H9 (cell line): ENCODE data around the gene IL17REL. TPM values are rescaled to one million over a fixed set of nuclear protein-coding genes. Genes with fewer than 3 reads are reported as not detected.

Experiments used
- DNase-seq: peaks from one replicate; pipeline ENCODE4 v3.0.0-alpha.2; 2017
- H2AFZ ChIP-seq: one replicate; pipeline ENCODE4 v1.6.1; 2013; ENCODE audit warnings: mild to moderate bottlenecking, low read length, control low read depth, moderate library complexity
- H2AK5ac ChIP-seq: 2 replicates; pipeline ENCODE4 v1.6.1; 2013; ENCODE audit warnings: low read length, control low read depth, mixed read lengths; ENCODE audit not compliant: insufficient read length
- H2BK120ac ChIP-seq: one replicate; pipeline ENCODE4 v1.6.1; 2013; ENCODE audit warnings: low read depth, mild to moderate bottlenecking, low read length, control low read depth, inconsistent platforms; ENCODE audit not compliant: poor library complexity, severe bottlenecking
- H2BK12ac ChIP-seq: 2 replicates; pipeline ENCODE4 v1.6.1; 2013; ENCODE audit warnings: low read length, control low read depth, mixed read lengths, low read depth; ENCODE audit not compliant: insufficient read length
- H2BK15ac ChIP-seq: 2 replicates; pipeline ENCODE4 v1.6.1; 2013; ENCODE audit warnings: low read depth, low read length, control low read depth
- H2BK20ac ChIP-seq: one replicate; pipeline ENCODE4 v1.6.1; 2013; ENCODE audit warnings: low read depth, mild to moderate bottlenecking, low read length, control low read depth, inconsistent platforms; ENCODE audit not compliant: poor library complexity, severe bottlenecking
- H2BK5ac ChIP-seq: 2 replicates; pipeline ENCODE4 v1.6.1; 2013; ENCODE audit warnings: low read length, control low read depth, mixed read lengths; ENCODE audit not compliant: insufficient read length
- H3K14ac ChIP-seq: 2 replicates; pipeline ENCODE4 v1.6.1; 2013; ENCODE audit warnings: low read length, control low read depth; ENCODE audit not compliant: insufficient read depth
- H3K18ac ChIP-seq: 2 replicates; pipeline ENCODE4 v1.6.1; 2013; ENCODE audit warnings: low read depth, mild to moderate bottlenecking, mixed read lengths, low read length, control low read depth; ENCODE audit not compliant: insufficient read length
- H3K23ac ChIP-seq: 2 replicates; pipeline ENCODE4 v1.6.1; 2013; ENCODE audit warnings: low read length, control low read depth, mixed read lengths, low read depth; ENCODE audit not compliant: insufficient read length
- H3K23me2 ChIP-seq: 2 replicates; pipeline ENCODE4 v1.6.1; 2013; ENCODE audit warnings: low read depth, mild to moderate bottlenecking, mixed read lengths, low read length, control low read depth; ENCODE audit not compliant: insufficient read length, poor library complexity, severe bottlenecking
- H3K27ac ChIP-seq: 2 replicates; pipeline ENCODE4 v1.5.1; 2013; ENCODE audit warnings: low read length, control low read depth, mixed read lengths, low read depth; ENCODE audit not compliant: insufficient read length
- H3K27me3 ChIP-seq: 2 replicates; pipeline ENCODE4 v1.6.1; 2013; ENCODE audit warnings: low read length, control low read depth, inconsistent platforms; ENCODE audit not compliant: insufficient read depth
- H3K4ac ChIP-seq: 2 replicates; pipeline ENCODE4 v1.6.1; 2013; ENCODE audit warnings: low read depth, mild to moderate bottlenecking, control low read depth, inconsistent platforms, low read length, moderate library complexity
- H3K4me1 ChIP-seq: 2 replicates; pipeline ENCODE4 v1.6.1; 2013; ENCODE audit warnings: low read length, control low read depth, inconsistent platforms; ENCODE audit not compliant: insufficient read depth
- H3K4me2 ChIP-seq: 2 replicates; pipeline ENCODE4 v1.6.1; 2013; ENCODE audit warnings: low read length, control low read depth, mixed read lengths; ENCODE audit not compliant: insufficient read length, insufficient read depth
- H3K56ac ChIP-seq: 2 replicates; pipeline ENCODE4 v1.6.1; 2013; ENCODE audit warnings: low read depth, mild to moderate bottlenecking, mixed read lengths, low read length, control low read depth; ENCODE audit not compliant: insufficient read length
- H3K79me1 ChIP-seq: 2 replicates; pipeline ENCODE4 v1.6.1; 2013; ENCODE audit warnings: low read depth, mild to moderate bottlenecking, moderate library complexity, low read length, control low read depth, inconsistent platforms; ENCODE audit not compliant: insufficient read depth, poor library complexity, severe bottlenecking
- H3K79me2 ChIP-seq: 2 replicates; pipeline ENCODE4 v1.6.1; 2013; ENCODE audit warnings: low read length, control low read depth, inconsistent platforms; ENCODE audit not compliant: insufficient read depth
- H3K9ac ChIP-seq: 2 replicates; pipeline ENCODE4 v1.6.1; 2013; ENCODE audit warnings: low read length, control low read depth, mixed read lengths; ENCODE audit not compliant: insufficient read length; ENCODE audit errors: extremely low read depth
- H3K9me3 ChIP-seq: one replicate; pipeline ENCODE4 v1.6.1; 2013; ENCODE audit warnings: low read depth, low read length, inconsistent platforms; ENCODE audit not compliant: control insufficient read depth
- H3T11ph ChIP-seq: one replicate; pipeline ENCODE4 v1.6.1; 2013; ENCODE audit warnings: mild to moderate bottlenecking, low read length, control low read depth, inconsistent platforms
- H4K20me1 ChIP-seq: one replicate; pipeline ENCODE4 v1.6.1; 2013; ENCODE audit not compliant: control insufficient read depth, insufficient read length, insufficient read depth
- H4K5ac ChIP-seq: 2 replicates; pipeline ENCODE4 v1.6.1; 2013; ENCODE audit warnings: low read depth, mild to moderate bottlenecking, mixed read lengths, low read length, control low read depth; ENCODE audit not compliant: insufficient read length
- H4K8ac ChIP-seq: replicated peaks from 2 replicates; pipeline ENCODE4 v1.6.1; 2013; ENCODE audit warnings: low read length, control low read depth, mixed read lengths, low read depth; ENCODE audit not compliant: insufficient read length
- H4K91ac ChIP-seq: 2 replicates; pipeline ENCODE4 v1.6.1; 2013; ENCODE audit warnings: low read depth, mild to moderate bottlenecking, moderate library complexity, mixed read lengths, low read length, control low read depth; ENCODE audit not compliant: insufficient read length
- H3K27ac Mint-ChIP-seq, 3 experiments: 2 replicates in 2 of 3; 3 replicates in 1 of 3; pipeline ENCODE4 v1.8.0; 2020 to 2021; ENCODE audit warnings: mixed read lengths in 3 of 3, mild to moderate bottlenecking in 1 of 3, moderate library complexity in 1 of 3
- H3K27me3 Mint-ChIP-seq: 2 replicates; pipeline ENCODE4 v1.8.0; 2021; ENCODE audit warnings: low read depth, mild to moderate bottlenecking, moderate library complexity, mixed read lengths
- H3K36me3 Mint-ChIP-seq, 3 experiments: 2 replicates in 2 of 3; 3 replicates in 1 of 3; pipeline ENCODE4 v1.8.0; 2020 to 2021; ENCODE audit warnings: low read depth in 3 of 3, mixed read lengths in 3 of 3; ENCODE audit not compliant: insufficient read depth in 1 of 3
- H3K4me1 Mint-ChIP-seq, 2 experiments: 2 replicates each; pipeline ENCODE4 v1.8.0; 2020; ENCODE audit warnings: mixed read lengths in 2 of 2
- H3K4me3 Mint-ChIP-seq, 2 experiments: 2 replicates in 1 of 2; 3 replicates in 1 of 2; pipeline ENCODE4 v1.8.0; 2020 to 2021; ENCODE audit warnings: mild to moderate bottlenecking in 2 of 2, mixed read lengths in 2 of 2, moderate library complexity in 1 of 2
- H3K9me3 Mint-ChIP-seq, 2 experiments: 2 replicates in 1 of 2; 3 replicates in 1 of 2; pipeline ENCODE4 v1.8.0; 2020; ENCODE audit warnings: mild to moderate bottlenecking in 2 of 2, mixed read lengths in 2 of 2, moderate library complexity in 1 of 2
- CTCF ChIP-seq: fragments of 200-600 bp; sonication (generic); conservative IDR thresholded peaks from 3 replicates; pipeline ENCODE4 v1.8.0; 2021; ENCODE audit warnings: antibody characterized with exemption, mild to moderate bottlenecking
- WGBS: extraction: QIAGEN DNeasy Blood & Tissue Kit; methylation state at CpG from one replicate; pipeline ENCODE4 v1.1.7; 2013; ENCODE audit warnings: missing lambda C conversion rate, low lambda C conversion rate, mixed read lengths; ENCODE audit not compliant: insufficient read length; ENCODE audit errors: extremely low coverage; 5-methylcytosine and 5-hydroxymethylcytosine counted together
- total RNA-seq: library from RNA; stranded (reverse); gene quantifications from 2 replicates; pipeline ENCODE4 v1.2.1, GENCODE V29; 2021

The IL17REL gene
- total RNA-seq, 1 experiment from 2014 or later = 0.20 TPM

DNA sequence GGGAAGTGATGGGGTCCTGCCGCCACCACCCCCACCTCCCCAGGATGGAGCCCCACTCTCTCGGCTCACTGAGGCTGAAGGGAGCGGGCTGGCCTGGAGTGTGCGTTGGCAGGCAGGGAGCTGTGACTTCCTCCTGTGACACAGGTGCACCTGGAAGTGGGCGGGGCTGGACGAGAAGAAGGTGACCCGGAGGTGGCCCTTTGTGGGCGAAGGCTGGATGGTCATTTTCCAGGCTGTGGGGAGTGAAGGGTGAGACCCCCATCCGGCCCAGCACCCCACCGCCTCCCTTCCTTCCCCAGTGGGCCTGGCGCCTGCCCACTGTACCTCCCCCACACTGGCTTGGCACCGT lies 15.3 kb downstream of the IL17REL start:
- peaks cover under 1 to 4% of the 10 kb centered on the region in 2 experiments for H3K9me3 Mint-ChIP-seq
- no peaks in the 10 kb centered on the region for H3K79me2 ChIP-seq
- no peak overlapping the region for H2BK5ac ChIP-seq
- no peaks in the 10 kb centered on the region for H3K4me1 ChIP-seq
- no peak overlapping the region for H2BK12ac ChIP-seq
- H3K27me3 ChIP-seq = peaks cover 9% of the 10 kb centered on the region; the same call in 1 of the 2 replicates
- no peak overlapping the region for H3K9ac ChIP-seq
- no peak overlapping the region for H2AFZ ChIP-seq
- no peak overlapping the region for H4K8ac ChIP-seq
- no peaks in the 10 kb centered on the region for H3K79me1 ChIP-seq
- H3K27ac Mint-ChIP-seq = no peak overlapping the region
- H3K9me3 ChIP-seq = no peaks in the 10 kb centered on the region
- no peak overlapping the region for H3K4me3 Mint-ChIP-seq
- H2BK120ac ChIP-seq = no peak overlapping the region
- H3K56ac ChIP-seq = no peak overlapping the region
- no peak overlapping the region; the same call in 1 of the 2 replicates for H3K14ac ChIP-seq
- H3K18ac ChIP-seq = no peak overlapping the region
- peaks cover 14 to 19% of the 10 kb centered on the region in 2 experiments; a peak in 3 of 4 replicates for H3K4me1 Mint-ChIP-seq
- H3K23me2 ChIP-seq = peaks cover 4% of the 10 kb centered on the region
- no peak overlapping the region for H3K4ac ChIP-seq
- H2BK15ac ChIP-seq = no peak overlapping the region
- no CpG with 5 or more reads among the region's 12 CpGs for WGBS
- no peak overlapping the region for H3K4me2 ChIP-seq
- no peaks in the 10 kb centered on the region for H4K20me1 ChIP-seq
- no peak overlapping the region for H3T11ph ChIP-seq
- DNase-seq = no peak
- H3K36me3 Mint-ChIP-seq = no peaks in the 10 kb centered on the region; a peak in 1 of 7 replicates
- TF ChIP-seq CTCF = no peak
- H3K23ac ChIP-seq = no peak overlapping the region
- H2AK5ac ChIP-seq = no peak overlapping the region
- no peak overlapping the region for H4K91ac ChIP-seq
- peaks cover 40% of the 10 kb centered on the region for H3K27me3 Mint-ChIP-seq
- H4K5ac ChIP-seq = no peak overlapping the region
- no peak overlapping the region for H2BK20ac ChIP-seq
- H3K27ac ChIP-seq = no peak overlapping the region
